ENCODE data around the gene INO80.
"Not testable (repeated sequence)": the region's sequence is repeated elsewhere in the genome, so short reads cannot be mapped to it uniquely, and the experiment has no call there.

Gene INO80

GRCh38 chr15:41150279-41150678 is 34.2 kb upstream of the INO80 start:
- no peak for TF ChIP-seq CTCF (IDR thresholded peaks at IDR 0.05; ENCODE audit: extremely low read depth, missing control alignments)
- DNase-seq (ENCODE audit: low spot score), result no peak

DNA sequence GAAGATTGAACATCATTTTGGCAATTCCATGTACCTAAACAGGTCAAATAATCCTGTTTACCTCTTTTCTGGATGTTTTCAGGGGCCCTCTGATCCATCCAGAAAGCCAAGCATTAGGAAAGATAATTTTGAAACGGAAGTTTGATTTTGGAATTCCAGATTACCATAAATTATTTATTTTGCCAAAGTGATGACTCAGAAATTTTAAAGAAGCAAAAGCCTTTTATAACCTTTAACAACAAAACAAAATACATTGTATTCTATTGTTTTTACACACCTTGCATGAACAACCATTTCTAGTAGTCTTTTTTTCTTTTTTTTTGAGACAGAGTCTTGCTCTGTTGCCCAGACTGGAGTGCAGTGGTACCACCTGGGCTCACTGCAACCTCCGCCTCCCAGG is 32.0 kb upstream of the INO80 start:
- no peak for TF ChIP-seq CTCF (IDR thresholded peaks at IDR 0.05; ENCODE audit: extremely low read depth, missing control alignments)
- DNase-seq (ENCODE audit: low spot score), result no peak

DNA sequence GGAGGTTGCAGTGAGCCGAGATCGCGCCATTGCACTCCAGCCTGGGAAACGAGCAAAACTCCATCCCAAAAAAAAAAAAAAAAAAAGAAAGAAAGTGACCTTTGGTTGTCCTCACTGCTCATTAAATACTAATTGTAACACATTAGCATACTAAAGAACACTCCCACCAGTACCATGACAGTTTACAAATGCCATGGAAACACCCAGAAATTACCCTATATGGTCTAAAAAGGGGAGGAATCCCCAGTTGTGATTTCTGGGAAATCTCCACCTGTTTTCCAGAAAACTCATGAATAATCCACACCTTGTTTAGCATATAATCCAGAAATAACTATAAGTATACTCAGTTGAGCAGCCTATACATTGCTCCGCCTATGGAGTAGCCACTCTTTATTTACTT is 23.5 kb upstream of the INO80 start:
- no peak for DNase-seq (ENCODE audit: low spot score)
- TF ChIP-seq CTCF (IDR thresholded peaks at IDR 0.05; ENCODE audit: extremely low read depth, missing control alignments), result no peak

DNA sequence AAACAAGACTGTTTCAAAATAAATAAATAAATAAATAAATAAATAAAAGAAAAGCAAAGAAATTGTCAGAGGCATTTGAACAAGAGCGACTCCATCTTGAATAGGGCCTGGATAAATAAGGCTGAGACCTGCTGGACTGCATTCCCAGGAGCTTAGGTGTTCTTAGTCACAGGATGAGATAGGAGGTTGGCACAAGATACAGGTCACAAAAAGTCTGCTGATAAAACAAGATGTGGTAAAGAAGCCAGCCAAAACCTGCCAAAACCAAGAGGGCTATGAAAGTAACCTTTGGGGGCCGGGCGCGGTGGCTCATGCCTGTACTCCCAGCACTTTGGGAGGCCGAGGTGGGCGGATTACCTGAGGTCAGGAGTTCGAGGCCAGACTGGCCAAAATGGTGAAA is 23.0 kb upstream of the INO80 start:
- DNase-seq (ENCODE audit: low spot score), result not testable (repeated sequence)

DNA sequence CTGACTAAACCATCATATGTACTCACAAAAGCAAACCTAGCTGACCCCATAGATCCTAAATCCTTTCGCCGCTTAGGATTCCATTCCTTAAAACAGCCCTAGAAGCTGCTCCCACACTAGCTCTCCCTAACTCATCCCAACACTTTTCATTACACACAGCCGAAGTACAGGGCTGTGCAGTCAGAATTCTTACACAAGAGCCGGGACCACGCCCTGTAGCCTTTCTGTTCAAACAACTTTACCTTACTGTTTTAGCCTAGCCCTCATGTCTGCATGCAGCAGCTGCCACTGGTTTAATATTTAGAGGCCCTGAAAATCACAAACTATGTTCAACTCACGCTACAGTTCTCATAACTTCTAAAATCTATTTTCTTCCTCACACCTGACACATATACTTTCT is 19.5 kb upstream of the INO80 start:
- DNase-seq (ENCODE audit: low spot score), result not testable (repeated sequence)

DNA sequence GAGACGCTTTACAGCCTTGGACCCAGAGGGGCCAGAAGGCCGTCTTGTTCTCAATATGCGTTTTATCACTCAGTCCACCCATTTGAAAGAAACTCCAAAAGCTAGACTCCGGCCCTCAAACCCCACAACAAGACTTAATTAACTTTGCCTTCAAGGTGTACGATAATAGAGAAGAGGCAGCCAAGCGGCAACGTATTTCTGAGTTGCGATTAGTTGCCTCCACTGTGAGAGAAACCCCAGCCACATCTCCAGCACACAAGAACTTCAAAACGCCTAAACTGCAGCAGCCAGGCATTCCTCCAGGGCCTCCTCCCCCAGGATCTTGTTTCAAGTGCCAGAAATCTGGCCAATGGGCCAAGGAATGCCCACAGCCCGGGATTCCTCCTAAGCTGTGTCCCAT is 17.4 kb upstream of the INO80 start:
- TF ChIP-seq CTCF (IDR thresholded peaks at IDR 0.05; ENCODE audit: extremely low read depth, missing control alignments), result no peak
- no peak for DNase-seq (ENCODE audit: low spot score)

GRCh38 chr15:41132094-41132493 is 16.0 kb upstream of the INO80 start:
- DNase-seq (ENCODE audit: low spot score), result not testable (repeated sequence)

GRCh38 chr15:41128174-41128902 is 12.3 kb upstream of the INO80 start:
- no peak for TF ChIP-seq CTCF (IDR thresholded peaks at IDR 0.05; ENCODE audit: extremely low read depth, missing control alignments)
- DNase-seq (ENCODE audit: low spot score), result no peak

GRCh38 chr15:41125931-41126642 is 10.0 kb upstream of the INO80 start:
- no peak for DNase-seq (ENCODE audit: low spot score)
- no peak for TF ChIP-seq CTCF (IDR thresholded peaks at IDR 0.05; ENCODE audit: extremely low read depth, missing control alignments)
